Tibial nerve (tissue), 4 donors: ENCODE data around the gene COL4A2. TPM values are rescaled to one million over a fixed set of nuclear protein-coding genes. Genes with fewer than 3 reads are reported as not detected.

Experiments
- DNase-seq, 2 donors: peaks; one replicate each; pipeline ENCODE4 v3.0.0-alpha.2; 2019; ENCODE audit warnings: low spot score in 2 of 2
- H3K27ac ChIP-seq, 4 donors: fragments of 200-600 bp; sonication (generic) in 3 of 4; one replicate each; pipeline ENCODE4 v1.5.1; 2017 to 2019; ENCODE audit warnings: mild to moderate bottlenecking in 1 of 4
- H3K27me3 ChIP-seq, 2 donors: fragments of 200-600 bp; sonication (generic) in 1 of 2; one replicate each; pipeline versions ENCODE4 v1.5.1 to v1.6.0; 2017 to 2019
- H3K36me3 ChIP-seq, 3 donors: fragments of 200-600 bp; sonication (generic); one replicate each; pipeline ENCODE4 v1.5.1; 2018 to 2019
- H3K4me1 ChIP-seq, 4 donors: fragments of 200-600 bp; sonication (generic) in 3 of 4; one replicate each; pipeline ENCODE4 v1.5.1; 2017 to 2019
- H3K4me3 ChIP-seq, 4 donors: fragments of 200-600 bp; sonication (generic) in 3 of 4; one replicate each; pipeline ENCODE4 v1.5.1; 2017 to 2019; ENCODE audit warnings: mild to moderate bottlenecking in 1 of 4, moderate library complexity in 1 of 4
- H3K9me3 ChIP-seq, 4 donors: fragments of 200-600 bp; sonication (generic) in 3 of 4; one replicate each; pipeline ENCODE4 v1.5.1; 2017 to 2019
- EP300 ChIP-seq, 2 donors: sonication (generic); formaldehyde crosslinking; IDR thresholded peaks; one replicate each; pipeline ENCODE4 v1.6.1; 2017; ENCODE audit warnings: antibody characterized with exemption in 2 of 2, mild to moderate bottlenecking in 1 of 2
- POLR2A ChIP-seq, 2 donors: fragments of 450-650 bp; IDR thresholded peaks; one replicate each; pipeline ENCODE4 v1.6.1; 2017; ENCODE audit warnings: antibody characterized with exemption in 2 of 2, mild to moderate bottlenecking in 2 of 2, moderate library complexity in 2 of 2
- WGBS, 2 donors: methylation state at CpG; one replicate each; pipeline ENCODE4 v1.1.5; 2018; 5-methylcytosine and 5-hydroxymethylcytosine counted together
- total RNA-seq, 4 donors: library from RNA; depleted of rRNA; stranded (reverse); fragments of >200 nt; gene quantifications; one replicate each; pipeline ENCODE4 v1.1.0, GENCODE V29; 2016
- TF ChIP-seq, protein P1 (sequence below), 5 experiments: fragments of 200-600 bp in 3 of 5; fragments of 450-650 bp in 2 of 5; sonication (generic) in 3 of 5; IDR thresholded peaks; one replicate each; pipeline ENCODE4 v1.5.1; 2016 to 2019; ENCODE audit warnings: antibody characterized with exemption in 5 of 5, mild to moderate bottlenecking in 3 of 5, moderate library complexity in 2 of 5

COL4A2 gene
- total RNA-seq, 4 donors from 2014 or later, result 576 to 821 (median 658) TPM

DNA sequence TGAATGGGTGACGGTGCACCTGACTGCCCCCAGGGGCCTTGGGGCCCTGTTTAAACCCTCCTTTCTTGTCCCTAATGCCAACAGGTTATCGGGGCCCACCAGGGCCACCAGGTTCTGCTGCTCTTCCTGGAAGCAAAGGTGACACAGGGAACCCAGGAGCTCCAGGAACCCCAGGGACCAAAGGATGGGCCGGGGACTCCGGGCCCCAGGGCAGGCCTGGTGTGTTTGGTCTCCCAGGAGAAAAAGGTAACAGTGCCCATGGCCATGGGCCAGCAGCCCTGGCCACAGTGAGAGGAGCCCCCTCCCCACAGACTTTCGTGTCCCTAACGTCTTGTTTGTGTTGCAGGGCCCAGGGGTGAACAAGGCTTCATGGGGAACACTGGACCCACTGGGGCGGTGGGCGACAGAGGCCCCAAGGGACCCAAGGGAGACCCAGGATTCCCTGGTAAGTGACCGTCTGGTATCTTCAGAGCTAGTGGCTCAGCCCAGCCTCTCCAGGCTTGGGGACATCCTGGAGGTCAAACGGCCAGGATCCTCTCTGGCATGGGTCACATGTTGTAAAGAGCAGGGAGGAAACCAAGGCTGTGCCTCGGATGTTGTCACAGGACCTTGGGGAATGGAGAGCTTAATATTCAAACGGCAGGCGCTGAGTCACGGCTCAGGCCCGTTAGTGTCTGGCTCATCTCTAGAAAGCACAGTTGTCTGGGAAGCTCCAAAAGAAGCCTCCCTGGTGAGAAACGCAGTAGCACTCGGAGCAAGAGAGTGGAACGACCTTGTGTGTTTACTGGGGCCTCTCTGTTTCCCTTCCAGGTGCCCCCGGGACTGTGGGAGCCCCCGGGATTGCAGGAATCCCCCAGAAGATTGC, 196.2 kb downstream of the COL4A2 start:
- Histone ChIP-seq H3K9me3 (peaks cover 0 to 7% (median 0%) of the 10 kb centered on the region in 4 donors), H3K4me1 (peaks cover 0 to 21% (median 1%) of the 10 kb centered on the region in 4 donors), H3K36me3 (peaks cover 4 to 100% (median 6%) of the 10 kb centered on the region in 3 donors), H3K27ac (peak overlapping the region in 2 of 4 donors; percentile 39 to 55), H3K4me3 (no peak overlapping the region), H3K27me3 (no peaks in the 10 kb centered on the region)
- TF ChIP-seq POLR2A (IDR thresholded peaks at IDR 0.05), result no peak
- TF ChIP-seq, protein P1, sequence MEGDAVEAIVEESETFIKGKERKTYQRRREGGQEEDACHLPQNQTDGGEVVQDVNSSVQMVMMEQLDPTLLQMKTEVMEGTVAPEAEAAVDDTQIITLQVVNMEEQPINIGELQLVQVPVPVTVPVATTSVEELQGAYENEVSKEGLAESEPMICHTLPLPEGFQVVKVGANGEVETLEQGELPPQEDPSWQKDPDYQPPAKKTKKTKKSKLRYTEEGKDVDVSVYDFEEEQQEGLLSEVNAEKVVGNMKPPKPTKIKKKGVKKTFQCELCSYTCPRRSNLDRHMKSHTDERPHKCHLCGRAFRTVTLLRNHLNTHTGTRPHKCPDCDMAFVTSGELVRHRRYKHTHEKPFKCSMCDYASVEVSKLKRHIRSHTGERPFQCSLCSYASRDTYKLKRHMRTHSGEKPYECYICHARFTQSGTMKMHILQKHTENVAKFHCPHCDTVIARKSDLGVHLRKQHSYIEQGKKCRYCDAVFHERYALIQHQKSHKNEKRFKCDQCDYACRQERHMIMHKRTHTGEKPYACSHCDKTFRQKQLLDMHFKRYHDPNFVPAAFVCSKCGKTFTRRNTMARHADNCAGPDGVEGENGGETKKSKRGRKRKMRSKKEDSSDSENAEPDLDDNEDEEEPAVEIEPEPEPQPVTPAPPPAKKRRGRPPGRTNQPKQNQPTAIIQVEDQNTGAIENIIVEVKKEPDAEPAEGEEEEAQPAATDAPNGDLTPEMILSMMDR (IDR thresholded peaks at IDR 0.05), result no peak
- no peak for TF ChIP-seq EP300 (IDR thresholded peaks at IDR 0.05)
- DNase-seq, result no peak
- WGBS, 2 donors, result 70 to 85% methylated on average over 16 to 19 of the region's 20 CpGs

DNA sequence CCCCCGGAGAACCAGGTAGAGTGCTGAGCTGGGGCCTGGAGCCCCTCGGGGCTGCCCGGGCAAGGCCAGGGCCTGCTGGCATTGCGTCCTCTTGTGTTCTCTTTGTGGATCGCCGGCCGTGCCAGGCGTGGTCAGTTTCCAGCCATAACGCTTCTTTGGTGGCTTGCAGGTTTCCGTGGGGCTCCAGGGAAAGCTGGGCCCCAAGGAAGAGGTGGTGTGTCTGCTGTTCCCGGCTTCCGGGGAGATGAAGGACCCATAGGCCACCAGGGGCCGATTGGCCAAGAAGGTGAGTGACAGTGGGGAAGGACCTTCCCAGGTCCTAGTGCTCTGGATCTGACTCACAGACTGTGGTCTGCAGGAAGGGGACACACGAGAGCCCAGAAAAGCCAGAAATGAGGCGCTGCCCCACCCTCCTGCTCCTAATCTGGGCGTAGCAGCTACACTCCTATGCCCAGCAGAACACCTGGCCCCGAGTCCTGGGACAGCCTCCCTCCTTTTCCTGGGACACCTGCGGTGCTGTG, 197.0 kb downstream of the COL4A2 start:
- H3K27ac ChIP-seq, result peak overlapping the region in 2 of 4 donors; percentile 39 to 55
- 87 to 90% methylated on average over 17 to 18 of the region's 18 CpGs for WGBS, 2 donors
- H3K4me3 ChIP-seq, result no peak overlapping the region
- TF ChIP-seq, protein P1 (IDR thresholded peaks at IDR 0.05), result no peak
- TF ChIP-seq POLR2A (IDR thresholded peaks at IDR 0.05) (no peak), EP300 (IDR thresholded peaks at IDR 0.05) (no peak)
- H3K4me1 ChIP-seq, result peaks cover 0 to 25% (median 1%) of the 10 kb centered on the region in 4 donors
- peaks cover 4 to 99% (median 8%) of the 10 kb centered on the region in 3 donors for H3K36me3 ChIP-seq
- peaks cover 0 to 7% (median 0%) of the 10 kb centered on the region in 4 donors for H3K9me3 ChIP-seq
- DNase-seq, result no peak
- no peaks in the 10 kb centered on the region for H3K27me3 ChIP-seq

DNA sequence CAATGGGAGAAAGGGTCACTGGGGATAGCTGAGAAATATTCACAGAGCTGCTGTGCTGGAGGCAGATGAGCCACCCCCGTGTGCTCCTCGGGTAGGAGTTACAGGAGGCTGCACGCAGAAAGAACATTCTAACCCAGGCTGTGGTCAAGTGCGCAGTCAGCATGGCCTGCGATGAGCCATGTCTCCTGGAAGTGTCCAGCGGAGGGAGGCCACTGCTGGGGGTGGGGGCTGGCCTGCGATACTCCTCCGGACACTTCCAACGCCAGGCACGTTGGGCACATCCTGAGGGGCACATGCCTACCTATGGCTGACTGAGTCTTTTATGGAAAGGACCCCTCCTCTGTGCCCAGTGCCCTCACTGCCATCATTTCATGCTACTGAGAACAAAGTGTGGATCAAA, 198.5 kb downstream of the COL4A2 start:
- Histone ChIP-seq H3K36me3 (peaks cover 4 to 98% (median 8%) of the 10 kb centered on the region in 3 donors), H3K27ac (no peak overlapping the region), H3K4me1 (peaks cover 0 to 38% (median 1%) of the 10 kb centered on the region in 4 donors), H3K27me3 (no peaks in the 10 kb centered on the region), H3K4me3 (no peak overlapping the region), H3K9me3 (peaks cover 0 to under 1% (median 0%) of the 10 kb centered on the region in 4 donors)
- WGBS, 2 donors, result 88 to 89% methylated on average over 10 of the region's 10 CpGs
- no peak for DNase-seq
- TF ChIP-seq EP300 (IDR thresholded peaks at IDR 0.05) (no peak), POLR2A (IDR thresholded peaks at IDR 0.05) (no peak)
- TF ChIP-seq, protein P1 (IDR thresholded peaks at IDR 0.05), result no peak

DNA sequence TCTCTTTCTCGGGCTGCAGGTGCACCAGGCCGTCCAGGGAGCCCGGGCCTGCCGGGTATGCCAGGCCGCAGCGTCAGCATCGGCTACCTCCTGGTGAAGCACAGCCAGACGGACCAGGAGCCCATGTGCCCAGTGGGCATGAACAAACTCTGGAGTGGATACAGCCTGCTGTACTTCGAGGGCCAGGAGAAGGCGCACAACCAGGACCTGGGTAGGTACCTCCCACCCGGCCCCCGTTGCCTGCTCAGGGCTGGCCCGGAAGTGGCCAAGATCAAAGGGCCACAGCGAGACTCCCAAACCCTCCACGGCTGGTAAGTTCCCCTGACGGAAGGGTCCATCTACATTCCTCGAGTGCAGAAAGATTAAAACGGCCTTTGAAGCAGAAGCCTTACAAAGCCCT, 199.3 kb downstream of the COL4A2 start:
- TF ChIP-seq EP300 (IDR thresholded peaks at IDR 0.05), result no peak
- TF ChIP-seq, protein P1 (IDR thresholded peaks at IDR 0.05), result no peak
- Histone ChIP-seq H3K27me3 (no peaks in the 10 kb centered on the region), H3K36me3 (peaks cover 4 to 96% (median 8%) of the 10 kb centered on the region in 3 donors), H3K27ac (peak overlapping the region in 3 of 4 donors; percentile 52 to 78 (median 68)), H3K9me3 (no peaks in the 10 kb centered on the region), H3K4me1 (peaks cover 0 to 42% (median 1%) of the 10 kb centered on the region in 4 donors), H3K4me3 (no peak overlapping the region)
- 80 to 87% methylated on average over 18 of the region's 18 CpGs for whole genome bisulfite sequencing, 2 donors
- no peak for DNase-seq
